Adrenal gland (tissue), 5 donors: Measurements from ENCODE around the gene ATG2B.

Source experiments
- POLR2A ChIP-seq, 2 donors: fragments of 450-650 bp; IDR thresholded peaks; one replicate each; pipeline ENCODE4 v1.6.1; 2017; ENCODE audit warnings: antibody characterized with exemption in 2 of 2, mild to moderate bottlenecking in 2 of 2, moderate library complexity in 1 of 2
- TF ChIP-seq, protein P1 (sequence below), 6 experiments: fragments of 450-650 bp in 4 of 6; fragments of 200-600 bp in 2 of 6; sonication (generic) in 1 of 6; IDR thresholded peaks; 1 replicate in 5 of 6; 2 replicates in 1 of 6; pipeline versions ENCODE4 v1.5.1 to v1.8.0; 2016 to 2021; ENCODE audit warnings: antibody characterized with exemption in 6 of 6, mild to moderate bottlenecking in 2 of 6, moderate library complexity in 1 of 6
- donor health status: DM: no; HTN: no; CAD: no.

DNA sequence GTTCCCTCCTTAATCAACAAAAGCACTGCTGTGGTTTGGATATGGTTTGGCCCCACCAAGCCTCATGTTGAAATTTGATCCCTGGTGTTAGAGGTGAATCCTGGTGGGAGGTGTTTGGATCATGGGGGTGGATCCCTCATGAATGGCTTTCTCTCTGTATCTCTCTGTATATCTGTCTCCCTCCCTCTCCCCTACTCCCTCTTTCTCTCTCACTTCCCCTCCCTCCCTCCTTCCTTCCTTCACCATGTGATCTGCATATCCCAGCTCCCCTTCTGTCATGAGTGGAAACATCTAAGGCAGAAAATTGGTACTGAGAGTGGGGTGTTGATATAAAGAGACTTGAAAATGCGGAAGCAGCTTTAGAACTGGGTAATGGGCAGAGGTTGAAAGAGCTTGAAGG is 5.4 kb upstream of the ATG2B start:
- TF ChIP-seq POLR2A (IDR thresholded peaks at IDR 0.05) = no peak
- TF ChIP-seq, protein P1, sequence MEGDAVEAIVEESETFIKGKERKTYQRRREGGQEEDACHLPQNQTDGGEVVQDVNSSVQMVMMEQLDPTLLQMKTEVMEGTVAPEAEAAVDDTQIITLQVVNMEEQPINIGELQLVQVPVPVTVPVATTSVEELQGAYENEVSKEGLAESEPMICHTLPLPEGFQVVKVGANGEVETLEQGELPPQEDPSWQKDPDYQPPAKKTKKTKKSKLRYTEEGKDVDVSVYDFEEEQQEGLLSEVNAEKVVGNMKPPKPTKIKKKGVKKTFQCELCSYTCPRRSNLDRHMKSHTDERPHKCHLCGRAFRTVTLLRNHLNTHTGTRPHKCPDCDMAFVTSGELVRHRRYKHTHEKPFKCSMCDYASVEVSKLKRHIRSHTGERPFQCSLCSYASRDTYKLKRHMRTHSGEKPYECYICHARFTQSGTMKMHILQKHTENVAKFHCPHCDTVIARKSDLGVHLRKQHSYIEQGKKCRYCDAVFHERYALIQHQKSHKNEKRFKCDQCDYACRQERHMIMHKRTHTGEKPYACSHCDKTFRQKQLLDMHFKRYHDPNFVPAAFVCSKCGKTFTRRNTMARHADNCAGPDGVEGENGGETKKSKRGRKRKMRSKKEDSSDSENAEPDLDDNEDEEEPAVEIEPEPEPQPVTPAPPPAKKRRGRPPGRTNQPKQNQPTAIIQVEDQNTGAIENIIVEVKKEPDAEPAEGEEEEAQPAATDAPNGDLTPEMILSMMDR (IDR thresholded peaks at IDR 0.05) = no peak
